Mesenchymal stem cell (in vitro differentiated cells and primary cell): Measurements from ENCODE around the gene RFX2.

Experiments used
- DNase-seq: peaks from one replicate; pipeline ENCODE4 v3.0.0-alpha.2; 2013
- H2AFZ ChIP-seq: one replicate; pipeline ENCODE4 v1.6.1; 2013; ENCODE audit warnings: low read depth, mild to moderate bottlenecking, control low read depth, inconsistent platforms, low read length, moderate library complexity
- H2AK5ac ChIP-seq: 2 replicates; pipeline ENCODE4 v1.6.1; 2013; ENCODE audit warnings: low read length, moderate library complexity, mild to moderate bottlenecking, inconsistent platforms; ENCODE audit not compliant: severe bottlenecking
- H2BK120ac ChIP-seq: one replicate; pipeline ENCODE4 v1.6.1; 2013; ENCODE audit warnings: low read depth, mild to moderate bottlenecking, inconsistent platforms, low read length, moderate library complexity
- H2BK12ac ChIP-seq, 2 experiments: one replicate each; pipeline ENCODE4 v1.6.1; 2013; ENCODE audit warnings: inconsistent platforms in 2 of 2, low read length in 2 of 2, mild to moderate bottlenecking in 2 of 2, moderate library complexity in 2 of 2, control low read depth in 1 of 2
- H2BK15ac ChIP-seq: one replicate; pipeline ENCODE4 v1.6.1; 2013; ENCODE audit warnings: mild to moderate bottlenecking, low read depth, inconsistent platforms; ENCODE audit not compliant: poor library complexity, severe bottlenecking
- H2BK5ac ChIP-seq: 2 replicates; pipeline ENCODE4 v1.6.1; 2013; ENCODE audit warnings: low read depth, mild to moderate bottlenecking, low read length, control low read depth, inconsistent platforms; ENCODE audit not compliant: poor library complexity, severe bottlenecking
- H3K14ac ChIP-seq, 2 experiments: one replicate each; pipeline ENCODE4 v1.6.1; 2013; ENCODE audit warnings: inconsistent platforms in 2 of 2, low read length in 2 of 2, control low read depth in 1 of 2, mild to moderate bottlenecking in 1 of 2, moderate library complexity in 1 of 2
- H3K18ac ChIP-seq, 2 experiments: one replicate each; pipeline ENCODE4 v1.6.1; 2013; ENCODE audit warnings: inconsistent platforms in 2 of 2, low read length in 2 of 2, control low read depth in 1 of 2, low read depth in 1 of 2, mild to moderate bottlenecking in 1 of 2
- H3K23ac ChIP-seq, 2 experiments: one replicate each; pipeline ENCODE4 v1.6.1; 2013; ENCODE audit warnings: inconsistent platforms in 2 of 2, low read length in 2 of 2, mild to moderate bottlenecking in 2 of 2, moderate library complexity in 2 of 2, control low read depth in 1 of 2
- H3K27ac ChIP-seq: 2 replicates; pipeline ENCODE4 v1.5.1; 2013; ENCODE audit warnings: mild to moderate bottlenecking, moderate library complexity, low read length, control low read depth, inconsistent platforms; ENCODE audit not compliant: poor library complexity, severe bottlenecking
- H3K27me3 ChIP-seq, 2 experiments: 2 replicates each; pipeline versions ENCODE4 v1.6.1 to v1.7.0; 2013; ENCODE audit warnings: low read length in 2 of 2, mild to moderate bottlenecking in 2 of 2, moderate library complexity in 2 of 2, control low read depth in 1 of 2, inconsistent platforms in 1 of 2; ENCODE audit not compliant: control insufficient read depth in 1 of 2, insufficient read depth in 1 of 2
- H3K36me3 ChIP-seq, 2 experiments: 2 replicates each; pipeline versions ENCODE4 v1.6.1 to v1.7.0; 2013; ENCODE audit warnings: low read length in 2 of 2, control low read depth in 1 of 2, inconsistent platforms in 1 of 2, low read depth in 1 of 2, mild to moderate bottlenecking in 1 of 2; ENCODE audit not compliant: insufficient read depth in 2 of 2, control insufficient read depth in 1 of 2
- H3K4ac ChIP-seq, 2 experiments: one replicate each; pipeline ENCODE4 v1.6.1; 2013; ENCODE audit warnings: inconsistent platforms in 2 of 2, low read length in 2 of 2, mild to moderate bottlenecking in 2 of 2, moderate library complexity in 2 of 2, control low read depth in 1 of 2, low read depth in 1 of 2
- H3K4me1 ChIP-seq: 2 replicates; pipeline ENCODE4 v1.6.1; 2013; ENCODE audit warnings: low read depth, low read length, control low read depth; ENCODE audit not compliant: control insufficient read depth, insufficient read depth
- H3K4me2 ChIP-seq: 2 replicates; pipeline ENCODE4 v1.6.1; 2013; ENCODE audit warnings: low read length, mild to moderate bottlenecking, inconsistent platforms; ENCODE audit not compliant: poor library complexity, severe bottlenecking
- H3K4me3 ChIP-seq, 2 experiments: 2 replicates each; pipeline versions ENCODE4 v1.5.1 to v1.7.0; 2013; ENCODE audit warnings: low read length in 2 of 2, mild to moderate bottlenecking in 2 of 2, control low read depth in 1 of 2, low read depth in 1 of 2; ENCODE audit not compliant: insufficient read depth in 1 of 2
- H3K79me1 ChIP-seq: replicated peaks from 2 replicates; pipeline ENCODE4 v1.6.1; 2013; ENCODE audit warnings: mild to moderate bottlenecking, control low read depth, low read length, inconsistent platforms; ENCODE audit not compliant: poor library complexity, severe bottlenecking
- H3K9ac ChIP-seq: 2 replicates; pipeline ENCODE4 v1.7.0; 2013; ENCODE audit warnings: mild to moderate bottlenecking, low read length, moderate library complexity
- H3K9me3 ChIP-seq: 2 replicates; pipeline ENCODE4 v1.7.0; 2013; ENCODE audit warnings: mild to moderate bottlenecking, low read length; ENCODE audit not compliant: control insufficient read depth
- H4K8ac ChIP-seq: one replicate; pipeline ENCODE4 v1.6.1; 2013; ENCODE audit warnings: inconsistent platforms, mild to moderate bottlenecking, low read length, moderate library complexity
- H4K91ac ChIP-seq: one replicate; pipeline ENCODE4 v1.6.1; 2013; ENCODE audit warnings: mild to moderate bottlenecking, low read length, inconsistent platforms
- WGBS: methylation state at CpG from one replicate; pipeline ENCODE4 v1.1.7; 2013; ENCODE audit warnings: mixed read lengths; 5-methylcytosine and 5-hydroxymethylcytosine counted together

Gene RFX2

DNA sequence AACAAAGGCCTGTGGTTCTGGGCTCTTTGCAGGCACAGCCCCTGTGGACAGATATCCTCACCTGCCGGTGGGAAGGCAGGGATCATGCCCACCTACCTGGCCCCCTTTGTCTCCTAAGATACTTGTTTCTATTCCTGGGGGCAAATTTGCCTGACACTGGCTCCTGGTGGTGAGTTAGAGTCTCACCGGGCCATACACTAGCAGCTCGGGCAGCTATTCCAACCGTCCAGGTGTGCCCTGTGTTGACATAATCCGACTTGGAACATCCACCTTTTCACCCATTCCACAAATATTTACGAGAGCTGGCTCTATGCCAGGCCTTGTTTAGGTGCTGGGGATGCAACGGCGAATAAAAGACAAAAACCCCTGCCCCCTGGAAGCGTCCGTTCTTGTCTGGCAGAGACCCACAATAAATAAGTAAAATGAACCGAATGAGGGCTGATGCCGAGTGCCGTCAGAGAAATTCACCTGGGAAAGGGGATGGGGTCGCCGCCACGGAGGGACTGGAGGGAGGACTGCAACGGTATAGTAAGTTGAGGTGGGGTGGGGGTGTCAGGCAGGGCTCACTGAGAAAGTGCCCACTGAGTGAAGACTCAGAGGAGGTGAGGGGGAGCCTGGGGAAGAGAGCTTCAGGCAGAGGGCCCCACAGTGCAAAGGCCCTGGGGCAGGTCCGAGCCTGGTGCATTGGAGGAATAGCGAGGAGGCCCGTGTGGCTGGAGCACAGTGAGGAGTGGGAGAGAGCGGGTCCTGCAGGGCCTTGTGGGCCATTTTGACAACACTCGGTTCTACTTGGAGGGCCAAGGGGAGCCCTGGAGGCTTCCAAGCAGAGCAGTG is 89.1 kb downstream of the RFX2 start:
- H3K36me3 ChIP-seq: peaks cover 5 to 47% of the 10 kb centered on the region in 2 experiments
- H2BK120ac ChIP-seq: no peak overlapping the region
- 94% methylated on average over 22 of the region's 22 CpGs for WGBS
- H3K27me3 ChIP-seq: peaks cover 0 to 3% of the 10 kb centered on the region in 2 experiments
- no peak overlapping the region for H3K4me2 ChIP-seq
- H3K79me1 ChIP-seq: no peaks in the 10 kb centered on the region
- DNase-seq: no peak
- H3K4me1 ChIP-seq: peaks cover 13% of the 10 kb centered on the region
- no peak overlapping the region for H3K4me3 ChIP-seq
- no peak overlapping the region for H2BK5ac ChIP-seq
- H3K18ac ChIP-seq: no peak overlapping the region
- no peak overlapping the region for H3K27ac ChIP-seq
- H2BK15ac ChIP-seq: peak overlapping the region; percentile 32
- H3K23ac ChIP-seq: no peak overlapping the region
- peak overlapping the region; percentile 65 for H4K91ac ChIP-seq
- H3K14ac ChIP-seq: no peak overlapping the region
- no peak overlapping the region for H3K4ac ChIP-seq
- peak overlapping the region; percentile 69 for H4K8ac ChIP-seq
- H2BK12ac ChIP-seq: peak overlapping the region in 1 of 2 experiments; percentile 25
- no peaks in the 10 kb centered on the region for H3K9me3 ChIP-seq
- no peak overlapping the region for H2AFZ ChIP-seq
- H3K9ac ChIP-seq: no peak overlapping the region
- no peak overlapping the region for H2AK5ac ChIP-seq

DNA sequence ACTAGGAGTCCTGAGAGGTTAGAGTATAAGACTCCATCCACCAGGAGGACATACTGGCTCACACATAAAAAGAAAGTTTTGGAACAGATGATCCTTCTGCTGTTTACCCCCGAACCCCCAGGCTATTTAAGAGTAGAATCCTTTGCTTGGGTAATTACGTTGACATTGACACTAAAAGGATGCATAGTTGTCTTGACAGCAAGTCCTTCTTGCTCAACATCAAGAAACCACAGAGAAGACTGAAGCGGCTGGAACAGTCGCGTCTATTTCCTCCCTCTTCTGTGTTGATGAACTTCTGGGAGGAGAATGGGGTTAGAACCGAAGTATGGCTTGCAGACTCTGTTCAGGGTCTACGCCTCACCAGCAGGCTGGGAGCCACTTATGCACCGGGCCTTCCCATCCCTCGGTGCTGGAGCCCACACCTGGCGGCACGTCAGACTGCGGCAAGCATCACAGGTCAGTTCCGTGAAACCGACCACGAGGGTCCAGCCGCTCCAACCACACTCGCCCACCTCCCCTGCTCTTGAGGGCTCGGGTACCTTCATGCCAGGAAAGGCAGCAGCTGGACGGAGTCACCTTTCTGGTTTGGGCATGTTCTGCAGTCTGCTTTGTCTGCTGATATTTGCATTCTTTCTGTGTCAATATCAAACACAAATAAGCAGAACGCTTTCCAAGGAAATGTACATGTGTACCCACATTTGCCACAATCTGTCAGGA is 90.0 kb downstream of the RFX2 start:
- Histone ChIP-seq H3K27ac (no peak overlapping the region), H3K4me1 (peaks cover 13% of the 10 kb centered on the region), H3K23ac (peak overlapping the region in 1 of 2 experiments; percentile 56), H2AK5ac (no peak overlapping the region), H2BK5ac (no peak overlapping the region), H4K91ac (no peak overlapping the region), H3K27me3 (peaks cover 0 to 3% of the 10 kb centered on the region in 2 experiments), H2BK15ac (no peak overlapping the region), H3K79me1 (no peaks in the 10 kb centered on the region), H4K8ac (peak overlapping the region; percentile 3), H3K4me2 (no peak overlapping the region), H3K4ac (no peak overlapping the region), H3K14ac (peak overlapping the region in 1 of 2 experiments; percentile 41), H2BK12ac (peak overlapping the region in 1 of 2 experiments; percentile 48), H2AFZ (no peak overlapping the region), H3K9me3 (no peaks in the 10 kb centered on the region), H3K4me3 (no peak overlapping the region), H3K18ac (peak overlapping the region in 1 of 2 experiments; percentile 35), H3K36me3 (peaks cover 5 to 49% of the 10 kb centered on the region in 2 experiments), H3K9ac (no peak overlapping the region), H2BK120ac (no peak overlapping the region)
- peak; percentile 85 for DNase-seq
- 86% methylated on average over 18 of the region's 20 CpGs for WGBS

DNA sequence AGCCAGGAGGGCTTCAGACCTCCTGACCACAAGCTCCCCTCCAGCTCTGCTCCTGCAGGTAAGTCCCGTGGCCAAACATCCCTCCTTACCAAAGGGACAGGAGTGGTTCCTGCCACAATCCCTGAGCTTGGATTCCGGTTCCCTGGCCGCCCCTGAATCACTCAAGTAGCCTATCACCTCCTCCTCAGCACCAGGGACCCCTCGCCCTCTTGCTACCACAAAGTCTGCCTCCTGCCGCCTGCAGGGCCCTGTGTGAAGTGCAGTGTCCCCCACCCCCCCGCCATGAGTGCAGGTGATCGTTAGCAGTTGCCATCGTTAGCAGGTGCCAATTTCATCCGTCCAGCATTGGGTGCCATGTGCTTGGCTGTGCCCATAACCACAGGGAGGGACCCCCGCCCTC is 91.5 kb downstream of the RFX2 start:
- Histone ChIP-seq H3K18ac (no peak overlapping the region), H3K9me3 (no peaks in the 10 kb centered on the region), H3K27ac (no peak overlapping the region), H3K4me3 (no peak overlapping the region), H2AK5ac (no peak overlapping the region), H3K23ac (no peak overlapping the region), H4K8ac (no peak overlapping the region), H2AFZ (no peak overlapping the region), H3K4me1 (peaks cover 13% of the 10 kb centered on the region), H3K27me3 (peaks cover 0 to 3% of the 10 kb centered on the region in 2 experiments), H4K91ac (no peak overlapping the region), H3K14ac (no peak overlapping the region), H3K36me3 (peaks cover 3 to 45% of the 10 kb centered on the region in 2 experiments), H2BK120ac (no peak overlapping the region), H3K4me2 (no peak overlapping the region), H3K79me1 (no peaks in the 10 kb centered on the region), H2BK12ac (no peak overlapping the region), H2BK15ac (peak overlapping the region; percentile 26), H3K4ac (peak overlapping the region in 1 of 2 experiments; percentile 35), H3K9ac (no peak overlapping the region), H2BK5ac (no peak overlapping the region)
- 65% methylated on average over 10 of the region's 10 CpGs for WGBS
- DNase-seq: no peak

DNA sequence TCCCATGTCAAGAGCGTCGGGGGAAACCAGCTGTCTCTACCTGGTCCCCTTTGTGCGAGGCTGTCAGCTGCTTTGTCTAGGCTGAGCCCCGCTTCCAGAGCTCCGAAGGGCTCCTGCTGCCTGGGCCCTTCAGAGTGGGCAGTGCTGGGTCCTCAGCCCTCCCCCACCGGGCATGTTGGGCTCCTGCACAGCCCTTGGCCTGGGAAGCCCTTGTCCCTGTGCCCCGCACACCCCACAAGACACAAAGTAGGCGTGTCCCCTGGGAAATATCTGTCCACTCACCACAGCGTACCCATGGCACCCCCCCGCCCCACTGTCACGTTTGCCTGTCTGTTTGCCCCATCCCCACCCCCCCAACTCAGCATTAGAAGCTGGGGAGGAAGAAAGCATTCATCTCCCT is 92.7 kb downstream of the RFX2 start:
- 93% methylated on average over 11 of the region's 11 CpGs for WGBS
- Histone ChIP-seq H4K8ac (no peak overlapping the region), H2BK12ac (no peak overlapping the region), H3K36me3 (peaks cover 3 to 53% of the 10 kb centered on the region in 2 experiments), H4K91ac (no peak overlapping the region), H3K79me1 (no peaks in the 10 kb centered on the region), H3K9me3 (no peaks in the 10 kb centered on the region), H2AFZ (no peak overlapping the region), H2AK5ac (no peak overlapping the region), H3K4me2 (no peak overlapping the region), H3K23ac (no peak overlapping the region), H3K18ac (no peak overlapping the region), H2BK120ac (no peak overlapping the region), H3K27ac (no peak overlapping the region), H3K4ac (no peak overlapping the region), H3K4me3 (no peak overlapping the region), H3K27me3 (peaks cover 0 to 3% of the 10 kb centered on the region in 2 experiments), H3K14ac (no peak overlapping the region), H2BK5ac (no peak overlapping the region), H3K9ac (no peak overlapping the region), H3K4me1 (peaks cover 9% of the 10 kb centered on the region), H2BK15ac (no peak overlapping the region)
- no peak for DNase-seq
